Activated CD8-positive, alpha-beta memory T cell treated with anti-CD3 and anti-CD28 coated beads for 1 hour (primary cell): ENCODE results near the gene SLCO4A1.
A peak's percentile ranks its signal among the peaks of the same experiment; 100 is the strongest.

ENCODE experiments used
- DNase-seq, 2 donors: peaks; one replicate each; pipeline ENCODE4 v3.0.0-alpha.2; 2020; ENCODE audit warnings: low read depth in 1 of 2; ENCODE audit errors: extremely low read depth in 1 of 2

The SLCO4A1 gene

DNA sequence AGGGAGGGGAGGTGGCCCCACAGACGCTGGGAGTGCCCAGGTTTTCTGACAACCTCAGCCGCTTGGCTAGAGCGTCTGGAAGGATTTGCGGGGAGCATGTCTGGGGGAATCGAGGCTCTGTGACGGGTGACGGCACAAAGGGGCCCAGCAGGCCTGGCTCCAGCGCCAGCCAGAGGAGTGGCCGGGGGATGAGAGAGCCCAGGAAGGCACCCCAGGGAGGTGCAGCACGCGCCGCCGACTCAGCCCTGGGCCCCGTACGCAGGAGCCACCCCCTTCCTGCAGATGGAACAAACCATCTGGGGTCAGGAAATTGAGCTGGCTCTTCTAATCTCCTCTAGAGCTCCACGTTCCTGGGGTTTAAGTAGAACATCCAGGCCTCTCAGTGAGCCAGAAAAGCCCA lies 5.9 kb upstream of the SLCO4A1 start:
- no peak for DNase-seq

DNA sequence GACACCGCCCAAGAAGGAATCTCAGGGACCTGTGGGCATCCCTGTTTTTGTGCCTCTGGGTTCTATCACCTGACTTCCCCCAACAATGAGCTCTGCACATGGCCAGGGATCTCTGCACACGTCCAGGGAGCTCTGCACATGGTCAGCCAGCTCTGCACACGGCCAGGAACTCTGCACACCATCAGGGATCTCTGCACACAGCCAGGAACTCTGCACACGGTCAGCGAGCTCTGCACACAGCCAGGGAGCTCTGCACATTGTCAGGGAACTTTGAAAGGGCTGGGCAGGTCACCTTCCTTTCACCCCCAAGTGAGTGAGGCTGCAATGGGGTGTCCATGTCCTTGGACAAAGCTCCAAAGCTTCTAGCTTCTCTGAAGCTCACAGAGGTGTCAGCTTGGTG lies 5.2 kb upstream of the SLCO4A1 start:
- no peak for DNase-seq

DNA sequence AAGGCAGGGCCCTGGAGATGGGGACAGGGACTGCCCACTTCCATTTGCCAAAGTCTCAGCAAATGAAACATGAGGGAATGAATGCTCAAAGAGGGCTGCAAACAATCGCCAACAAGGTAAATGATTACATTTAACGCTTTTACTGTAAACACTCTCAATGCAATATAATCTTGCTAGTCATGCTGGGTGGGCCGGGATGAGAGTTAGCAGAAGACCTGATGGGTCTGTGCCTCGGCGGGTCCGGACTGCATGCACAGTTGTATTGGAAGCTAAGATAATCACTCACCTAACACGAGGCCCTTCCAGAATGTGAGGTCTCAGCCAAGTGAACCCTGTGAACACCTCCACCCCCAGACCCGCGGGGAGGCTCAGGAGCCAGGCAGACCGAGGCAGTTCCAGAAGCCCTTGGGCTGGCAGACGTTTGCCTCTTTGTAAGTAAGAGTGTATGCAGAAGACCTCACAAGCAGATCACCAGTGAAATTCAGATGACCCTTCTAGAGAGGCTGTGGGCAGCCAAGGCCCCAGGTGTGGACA lies 4.7 kb upstream of the SLCO4A1 start:
- DNase-seq = no peak

DNA sequence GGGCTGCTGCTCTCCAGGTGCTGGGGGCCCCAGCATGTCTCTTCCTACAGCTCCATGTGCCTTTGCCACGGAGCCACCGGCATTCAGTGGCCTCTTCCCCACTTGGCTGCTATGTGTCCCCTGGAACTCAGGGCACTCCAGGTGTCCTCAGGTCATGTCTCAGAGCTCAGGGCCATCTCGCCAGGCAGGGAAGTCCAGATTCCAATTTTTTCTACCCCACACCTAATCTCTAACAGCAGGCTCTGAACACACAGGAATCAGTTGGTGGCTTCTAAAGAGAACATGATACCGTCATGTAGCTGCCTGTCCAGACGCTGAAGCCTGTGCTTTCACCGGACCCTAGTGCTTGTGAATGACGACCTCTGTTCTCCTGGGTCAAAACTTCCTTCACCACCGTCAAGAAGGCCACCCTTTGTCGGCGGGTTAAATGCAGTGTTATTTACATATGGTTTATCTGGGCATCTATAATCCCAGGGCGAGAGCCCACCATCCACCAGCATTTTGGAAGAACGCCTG lies 4.2 kb upstream of the SLCO4A1 start:
- DNase-seq = no peak

- no peak for DNase-seq
Observed at GRCh38 chr20:62638679-62639406, 3.5 kb upstream of the SLCO4A1 start.

- DNase-seq = no peak
Observed at GRCh38 chr20:62639765-62640164, 2.5 kb upstream of the SLCO4A1 start.

GRCh38 chr20:62640870-62641269 lies 1.4 kb upstream of the SLCO4A1 start:
- no peak for DNase-seq

DNA sequence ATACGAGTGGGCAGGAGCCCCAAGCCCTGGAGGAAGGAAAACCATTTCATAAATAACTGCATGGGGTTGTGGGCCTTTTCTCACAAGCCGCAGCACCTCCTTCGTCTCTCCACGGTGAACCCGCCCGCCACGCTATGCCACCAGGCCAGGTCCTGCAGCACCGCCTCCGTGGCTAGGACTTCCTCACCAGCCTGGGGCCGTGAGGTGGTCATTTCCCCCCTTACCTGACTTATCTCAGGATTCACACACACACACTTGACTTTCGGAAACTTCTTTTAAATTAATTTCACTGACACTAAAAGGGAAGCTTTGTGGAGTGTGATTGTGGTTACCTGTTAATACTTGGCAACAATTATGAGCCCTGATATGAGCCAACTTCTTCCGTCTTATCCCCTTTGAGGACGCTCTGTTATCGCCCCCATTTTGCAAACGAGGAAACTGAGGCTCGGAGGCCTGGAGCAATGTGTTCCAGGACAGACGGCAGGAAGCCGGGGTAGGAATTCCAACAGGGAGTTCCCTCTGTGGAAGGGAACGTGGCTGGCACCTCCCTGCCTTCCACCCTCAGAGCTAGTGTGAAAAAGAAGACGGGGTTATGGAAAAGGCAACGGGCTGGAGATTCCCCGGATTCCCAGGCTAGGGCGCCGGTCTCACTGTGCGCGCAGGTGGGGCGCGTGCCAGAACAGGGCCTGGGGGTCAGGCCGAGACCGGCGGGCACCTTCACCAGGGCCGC lies 817 bp upstream of the SLCO4A1 start:
- DNase-seq = no peak

- peak in 1 of 2 donors; percentile 38 for DNase-seq
Observed at GRCh38 chr20:62642666-62643520, 590 bp downstream of the SLCO4A1 start.

DNA sequence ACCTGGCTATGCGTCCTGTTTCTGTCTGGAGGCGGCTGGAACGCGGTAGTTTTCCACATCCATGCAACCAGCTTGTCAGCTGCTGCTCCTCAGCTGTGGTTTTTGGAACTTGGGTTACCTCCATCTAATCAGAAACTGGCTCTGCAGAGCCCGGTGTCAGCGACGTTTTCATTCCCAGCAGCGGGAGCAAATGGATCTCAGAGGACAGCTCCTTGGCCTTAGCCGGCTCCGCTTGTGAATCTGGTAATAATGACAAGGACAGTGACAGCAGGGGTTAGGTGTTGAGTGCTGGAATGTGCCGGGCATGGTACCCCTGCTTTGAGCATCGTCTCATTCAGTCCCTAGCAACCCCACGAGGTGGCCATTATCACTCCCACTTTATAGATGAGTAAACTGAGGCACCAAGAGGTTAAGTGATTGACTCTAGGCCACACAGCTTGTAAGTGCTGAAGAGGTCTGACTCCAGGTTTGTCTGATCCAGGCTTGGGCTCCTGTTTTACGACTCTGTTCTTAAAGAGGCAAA lies 1.3 kb downstream of the SLCO4A1 start:
- no peak for DNase-seq

- no peak for DNase-seq
Observed at GRCh38 chr20:62644044-62644795, 1.9 kb downstream of the SLCO4A1 start.

- DNase-seq = no peak
Observed at GRCh38 chr20:62644802-62645496, 2.6 kb downstream of the SLCO4A1 start.

DNA sequence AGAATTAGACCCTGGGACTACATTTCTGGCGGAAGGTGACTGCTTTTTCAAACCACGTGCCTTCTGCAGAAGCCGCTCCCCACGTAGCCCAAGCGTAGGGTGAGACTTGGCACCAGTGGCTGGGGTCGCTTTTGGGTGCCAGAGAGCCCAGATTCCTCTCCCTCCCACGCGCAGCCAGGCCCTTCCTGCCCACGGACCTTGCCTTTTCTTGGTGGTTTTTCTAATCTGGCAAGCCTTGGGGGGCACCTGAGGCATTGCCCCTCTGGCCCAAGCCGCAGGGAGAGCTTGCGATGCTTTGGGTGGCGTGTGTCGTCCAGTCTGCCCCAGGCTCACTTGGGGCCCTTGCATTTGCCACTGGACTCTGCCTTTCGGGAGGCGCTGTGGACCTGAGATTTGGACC lies 3.3 kb downstream of the SLCO4A1 start:
- DNase-seq = no peak

GRCh38 chr20:62646851-62647520 lies 4.7 kb downstream of the SLCO4A1 start:
- no peak for DNase-seq

DNA sequence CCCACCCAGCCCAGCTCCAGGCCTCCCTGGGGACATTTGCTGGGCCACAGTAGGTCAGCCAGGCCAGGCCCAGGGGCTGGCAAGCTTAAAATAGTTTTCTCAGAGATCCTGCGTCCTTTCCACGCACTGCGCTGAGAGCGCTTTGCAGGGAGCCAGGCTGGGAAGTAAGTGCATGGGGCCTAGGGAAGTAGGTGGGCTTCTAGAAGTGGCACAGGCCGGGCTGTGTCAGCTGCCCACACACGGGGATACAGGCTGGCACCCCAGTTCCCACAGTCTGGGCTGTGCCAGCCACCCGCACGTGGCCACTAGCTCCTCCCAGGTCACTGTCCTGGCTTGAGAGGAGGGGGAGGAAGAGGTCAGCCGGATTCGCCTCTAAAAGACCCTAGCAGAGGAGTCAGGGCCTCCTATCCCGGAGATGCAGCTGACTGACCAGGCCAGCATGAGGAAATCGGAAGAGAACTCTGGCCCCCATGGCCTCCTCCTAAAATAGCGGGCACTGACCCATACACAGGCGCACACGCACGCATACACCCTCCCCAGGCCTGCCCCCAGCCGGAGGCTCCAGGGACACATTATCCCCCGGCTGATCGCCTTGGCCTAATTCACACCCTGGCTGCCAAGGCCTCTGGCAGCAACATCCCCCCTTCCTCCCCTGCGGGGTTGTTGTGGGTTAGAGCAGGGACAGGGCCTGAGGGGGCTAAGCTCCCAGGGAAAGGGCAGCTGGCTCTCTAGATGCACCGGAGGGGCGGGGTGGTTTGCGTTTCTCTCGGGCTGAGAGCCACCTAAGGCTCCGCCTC lies 5.4 kb downstream of the SLCO4A1 start:
- no peak for DNase-seq

- DNase-seq = no peak
Observed at GRCh38 chr20:62648318-62648995, 6.2 kb downstream of the SLCO4A1 start.

DNA sequence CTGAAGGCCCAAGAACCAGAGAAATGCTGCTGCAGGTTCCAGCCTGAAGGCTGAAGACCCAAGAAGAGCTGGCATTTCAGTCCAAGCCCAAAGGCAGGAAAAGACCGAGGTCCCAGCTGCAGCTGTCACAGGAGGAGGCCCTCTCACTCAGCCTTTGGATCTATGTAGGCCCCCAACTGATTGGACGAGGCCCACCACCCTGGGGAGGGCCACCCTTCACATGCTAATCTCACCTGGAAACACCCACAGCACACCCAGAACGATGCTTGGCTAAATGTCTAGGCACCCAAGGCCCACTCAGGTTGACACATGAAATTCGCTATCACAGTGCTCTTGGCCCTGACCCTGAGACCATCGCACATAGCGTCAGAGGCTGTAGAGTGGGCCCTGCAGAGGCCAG lies 6.8 kb downstream of the SLCO4A1 start:
- DNase-seq = no peak
